Skin epidermis (tissue), 12 donors: ENCODE measurements around the gene TTYH3.
"Not testable (repeated sequence)": the region's sequence is repeated elsewhere in the genome, so short reads cannot be mapped to it uniquely, and the experiment has no call there.

Experiments
- H3K27ac ChIP-seq, 21 experiments: fragments of 200-600 bp; sonication (generic) in 11 of 21; one replicate each; pipeline ENCODE4 v1.5.0; 2020; ENCODE audit warnings: mild to moderate bottlenecking in 3 of 21, inconsistent platforms in 2 of 21, moderate library complexity in 2 of 21
- H3K4me3 ChIP-seq, 7 experiments: fragments of 200-600 bp; sonication (generic) in 2 of 7; one replicate each; pipeline ENCODE4 v1.5.0; 2020; ENCODE audit warnings: inconsistent platforms in 2 of 7, mild to moderate bottlenecking in 2 of 7, moderate library complexity in 1 of 7

Gene TTYH3

DNA sequence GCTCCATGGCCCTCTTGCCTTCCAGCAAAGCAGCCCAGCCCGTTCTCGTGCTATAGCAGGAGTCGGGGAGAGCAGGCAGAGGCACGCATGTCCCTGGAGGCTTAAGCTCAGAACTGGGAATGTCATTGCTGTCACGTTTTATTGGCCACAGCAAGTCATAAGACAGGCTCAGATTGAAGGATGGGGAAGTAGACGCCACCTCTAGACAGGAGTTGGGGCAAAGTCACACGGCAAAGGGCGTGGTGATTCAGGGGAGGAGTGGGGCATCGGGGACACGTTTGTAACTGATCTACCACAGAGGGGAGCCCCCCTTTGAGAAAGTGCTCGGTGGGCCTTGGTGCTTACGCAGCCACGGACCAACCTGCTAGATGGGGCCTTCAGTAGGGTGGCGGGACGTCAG lies 46.7 kb downstream of the TTYH3 start:
- H3K27ac ChIP-seq, H3K4me3 ChIP-seq: not testable (repeated sequence)

DNA sequence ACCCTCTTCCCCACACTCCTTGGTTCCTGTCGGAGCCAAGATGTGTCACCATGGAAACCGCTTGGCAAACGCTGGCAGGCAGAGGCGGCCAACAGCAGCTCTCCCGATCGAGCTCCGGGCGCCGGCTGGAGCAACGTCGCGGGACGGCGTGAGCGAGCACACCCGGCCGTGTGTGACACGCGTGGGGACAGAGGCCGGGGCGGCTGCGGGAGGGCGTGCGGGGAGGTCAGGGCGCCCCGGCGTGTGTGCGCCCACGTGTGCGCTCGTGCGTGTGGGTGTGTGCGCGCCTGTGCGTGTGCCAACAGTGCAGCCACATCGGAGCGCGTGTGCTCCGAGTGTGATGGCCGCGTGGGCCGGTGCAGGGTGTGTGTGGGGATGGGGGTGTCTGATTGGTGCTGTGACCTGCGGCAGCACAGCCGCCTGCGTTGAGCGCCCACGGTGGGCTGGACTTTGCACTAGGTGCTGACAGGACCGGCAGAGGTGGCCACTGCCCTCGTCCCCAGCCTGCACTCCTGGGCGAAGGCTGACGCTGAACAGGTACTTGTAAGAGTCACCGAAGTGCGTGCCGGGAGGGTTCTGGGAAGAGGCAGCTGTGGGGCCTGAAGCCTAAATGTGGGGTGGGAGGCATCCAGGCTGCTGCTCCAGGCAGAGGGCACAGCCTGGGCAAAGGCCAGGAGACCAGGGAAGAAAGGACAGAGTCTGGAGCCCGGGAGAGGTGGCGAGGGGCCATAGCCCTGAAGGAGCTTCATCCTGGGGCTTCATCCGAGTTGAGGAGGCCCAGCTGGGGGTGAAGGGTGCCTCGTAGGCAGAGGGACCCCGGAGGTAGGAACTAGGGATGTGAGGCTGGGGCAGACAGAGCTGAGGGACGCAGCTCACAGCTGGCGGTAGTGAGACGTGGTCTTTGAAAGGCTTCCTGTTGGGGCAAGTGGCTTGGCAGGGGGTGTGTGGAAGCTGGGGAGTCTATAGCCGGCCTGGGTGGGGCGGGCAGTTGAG lies 47.6 kb downstream of the TTYH3 start:
- H3K4me3 ChIP-seq, H3K27ac ChIP-seq: not testable (repeated sequence)

DNA sequence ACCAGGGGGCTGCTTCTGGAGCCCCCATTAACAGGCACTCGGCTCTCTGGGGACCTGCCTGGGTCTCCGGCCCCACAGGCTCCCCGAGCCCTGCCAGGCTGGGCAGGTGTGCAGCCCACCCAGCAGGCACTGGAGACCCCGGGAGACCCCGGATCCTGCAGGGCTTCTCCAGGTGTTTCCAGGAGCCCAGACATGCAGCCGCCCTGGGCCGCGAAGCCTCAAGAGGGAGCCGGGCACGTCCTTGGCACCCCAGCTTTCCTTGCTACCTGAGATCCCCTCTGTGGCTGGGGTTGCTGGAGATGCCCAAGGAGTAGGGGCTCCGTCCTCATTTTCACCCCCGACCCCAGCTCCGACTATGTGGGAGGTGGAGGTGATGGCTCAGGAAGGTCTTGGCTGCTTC lies 48.5 kb downstream of the TTYH3 start:
- H3K4me3 ChIP-seq = no peak overlapping the region
- H3K27ac ChIP-seq = no peak overlapping the region

DNA sequence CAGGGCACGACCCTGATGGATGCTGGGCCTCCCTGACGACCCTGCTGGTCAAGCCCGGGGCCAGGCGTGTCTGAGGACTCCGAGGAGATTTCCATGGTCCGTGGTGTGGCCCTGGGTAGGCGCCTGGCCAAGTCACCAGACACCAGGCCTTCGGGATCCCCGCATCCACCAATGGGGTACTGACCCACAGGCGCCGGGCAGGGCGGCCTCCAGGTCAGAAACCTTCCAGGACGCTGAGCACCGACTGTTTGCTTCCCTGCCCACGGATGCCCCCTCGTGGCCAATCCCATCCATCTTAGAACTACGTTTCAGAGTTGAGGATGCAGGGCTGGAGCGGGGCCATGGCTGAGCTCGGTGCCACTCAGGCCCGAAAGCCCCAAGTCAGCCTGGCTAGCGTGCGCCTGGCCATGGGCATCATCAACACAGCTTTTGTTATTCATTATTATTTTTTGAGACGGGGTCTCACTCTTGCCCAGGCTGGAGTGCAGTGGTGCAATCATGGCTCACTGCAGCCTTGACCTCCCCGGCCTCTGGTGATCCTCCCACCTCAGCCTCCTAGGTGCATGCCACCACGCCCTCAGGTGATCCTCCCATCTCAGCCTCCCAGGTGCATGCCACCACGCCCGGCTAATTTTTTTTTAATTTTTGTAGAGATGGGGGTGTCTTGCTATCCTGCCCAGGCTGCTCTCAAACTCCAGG lies 49.2 kb downstream of the TTYH3 start:
- Histone ChIP-seq H3K27ac (no peak overlapping the region), H3K4me3 (no peak overlapping the region)

DNA sequence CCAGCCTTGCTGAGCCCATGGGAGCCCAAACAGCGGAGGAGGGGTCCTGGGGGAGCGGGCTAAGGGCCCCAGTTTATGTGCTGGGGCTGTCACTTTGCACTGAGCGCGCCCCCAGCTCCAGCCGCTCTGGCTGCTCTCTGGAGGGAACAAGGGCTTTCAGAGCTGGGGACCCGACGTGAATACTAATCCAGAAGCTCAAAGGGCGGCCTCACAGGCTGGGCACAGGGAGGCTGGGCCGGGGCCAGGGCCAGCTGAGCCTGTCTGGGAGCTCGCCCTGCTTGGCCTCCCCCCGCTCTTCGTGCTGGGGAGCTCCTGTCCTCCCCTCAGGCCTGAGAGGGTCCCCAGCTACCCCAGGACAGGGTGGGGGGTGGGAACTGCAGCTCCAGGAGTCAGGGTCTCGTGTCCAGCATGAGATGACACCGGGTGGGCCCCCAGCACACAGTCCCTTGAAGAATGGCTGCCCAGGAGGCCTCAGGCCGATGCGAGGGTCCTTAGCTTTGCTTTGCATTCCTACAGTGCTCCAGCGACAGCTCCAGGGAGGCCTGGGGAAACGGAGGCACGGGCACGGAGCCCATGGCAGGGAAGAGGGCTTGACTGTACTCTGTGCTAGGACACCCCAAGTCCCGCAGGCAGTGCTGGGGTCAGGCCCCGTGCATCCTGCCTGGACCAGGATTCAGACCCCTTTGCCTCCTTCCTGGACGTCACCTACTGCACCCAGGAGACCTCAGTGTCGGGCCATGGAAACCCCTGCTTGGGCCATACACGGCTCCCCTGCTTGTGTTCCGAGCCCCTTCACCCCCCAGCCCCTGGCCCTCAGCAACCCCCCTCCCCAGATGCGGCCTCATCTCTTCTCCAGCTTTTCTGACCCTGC lies 50.4 kb downstream of the TTYH3 start:
- no peak overlapping the region for H3K4me3 ChIP-seq
- H3K27ac ChIP-seq = no peak overlapping the region

DNA sequence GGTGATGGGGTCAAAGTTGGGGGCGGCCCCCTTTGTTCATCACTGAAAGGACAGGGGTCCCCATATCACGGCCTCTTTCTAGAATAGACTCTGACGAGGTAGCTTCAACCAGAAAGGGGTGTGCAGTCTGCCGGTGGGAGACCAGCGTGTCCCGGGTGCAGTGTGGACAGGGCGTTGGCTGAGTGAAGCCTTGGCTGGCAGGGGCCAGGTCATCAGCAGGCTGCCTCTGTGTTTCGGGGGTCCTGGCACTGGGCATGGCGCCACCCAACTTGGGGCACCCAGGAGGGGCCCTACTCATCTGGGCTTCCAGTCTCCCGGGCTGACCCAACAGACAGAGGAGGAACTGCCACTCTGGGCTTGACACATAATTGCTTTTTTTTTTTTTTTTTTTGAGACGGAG lies 52.7 kb downstream of the TTYH3 start:
- no peak overlapping the region for H3K4me3 ChIP-seq
- H3K27ac ChIP-seq = no peak overlapping the region

DNA sequence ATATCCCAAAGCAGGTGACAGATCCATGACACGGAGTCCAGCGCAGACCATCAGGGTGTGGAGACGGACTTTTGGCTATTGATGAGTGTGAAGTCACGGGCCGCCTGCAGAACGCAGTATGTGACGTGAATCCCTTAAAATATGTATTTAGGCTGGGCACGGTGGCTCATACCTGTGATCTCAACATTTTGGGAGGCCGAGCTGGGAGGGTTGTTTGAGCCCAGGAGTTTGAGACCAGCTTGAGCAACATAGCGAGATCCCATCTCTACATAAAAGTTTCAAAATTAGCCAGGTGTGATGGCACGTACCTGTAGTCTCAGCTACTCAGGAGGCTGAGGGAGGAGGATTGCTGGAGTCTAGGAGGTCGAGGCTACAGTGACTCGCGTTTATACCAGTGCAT lies 54.3 kb downstream of the TTYH3 start:
- no peak overlapping the region for H3K4me3 ChIP-seq
- H3K27ac ChIP-seq = no peak overlapping the region

DNA sequence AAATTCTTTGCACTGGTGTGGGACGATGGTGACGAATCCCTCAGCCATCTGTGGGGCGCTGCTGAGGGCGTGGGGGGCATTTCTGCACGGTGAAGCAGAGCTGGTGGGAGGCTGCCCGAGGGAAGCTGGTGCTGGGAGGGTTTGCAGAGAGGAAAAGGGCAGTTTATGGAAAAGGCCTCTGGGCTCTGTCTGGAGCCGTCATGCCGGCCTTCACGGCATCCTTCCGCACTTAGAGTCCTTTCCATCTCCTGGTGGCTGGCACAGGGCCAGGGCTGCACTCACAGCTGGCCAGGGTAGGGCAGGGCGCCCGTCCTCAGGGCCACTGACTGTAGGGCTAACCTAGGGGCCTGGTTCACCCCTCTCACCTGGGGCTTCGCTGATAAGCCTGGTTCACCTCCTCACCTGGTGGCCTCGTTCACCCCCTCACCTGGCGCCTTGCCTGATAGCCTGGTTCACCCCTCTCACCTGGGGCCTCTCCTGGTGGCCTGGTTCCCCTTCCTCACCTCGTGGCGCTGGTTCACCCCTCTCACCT lies 55.6 kb downstream of the TTYH3 start:
- Histone ChIP-seq H3K4me3 (peak overlapping the region in 1 of 7 experiments; percentile 30), H3K27ac (no peak overlapping the region)

DNA sequence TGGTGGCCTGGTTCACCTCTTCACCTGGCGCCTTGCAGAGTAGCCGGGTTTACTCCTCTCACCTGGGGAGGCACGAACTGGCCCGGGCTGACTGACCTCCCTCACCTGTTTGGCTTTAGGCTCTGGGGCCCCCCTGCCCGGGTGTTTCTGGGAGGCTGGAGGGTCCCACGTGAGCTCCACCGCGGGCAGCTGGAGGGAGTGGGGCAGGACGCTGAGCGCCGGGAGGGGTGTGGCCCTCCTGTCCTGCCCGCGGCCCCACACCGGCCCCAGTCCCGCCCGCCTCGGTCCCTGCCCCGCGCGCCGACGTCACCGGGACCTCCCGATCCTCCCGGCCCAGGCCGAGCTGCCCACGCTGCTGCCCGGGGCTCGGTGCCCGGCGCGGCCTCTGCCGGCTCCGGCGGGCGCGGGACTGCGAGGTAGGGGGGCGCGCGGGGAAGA lies 56.1 kb downstream of the TTYH3 start, which contains the start of gene AMZ1:
Gene AMZ1 (plus strand): TSS at position 322 of the 438 bp plus-strand sequence. CDS start 12,250 bp downstream, outside the sequence.
- Histone ChIP-seq H3K27ac (no peak within 1 kb of the TSS), H3K4me3 (peak within 1 kb of the TSS in 5 of 7 experiments; percentile 4 to 30 (median 14))

DNA sequence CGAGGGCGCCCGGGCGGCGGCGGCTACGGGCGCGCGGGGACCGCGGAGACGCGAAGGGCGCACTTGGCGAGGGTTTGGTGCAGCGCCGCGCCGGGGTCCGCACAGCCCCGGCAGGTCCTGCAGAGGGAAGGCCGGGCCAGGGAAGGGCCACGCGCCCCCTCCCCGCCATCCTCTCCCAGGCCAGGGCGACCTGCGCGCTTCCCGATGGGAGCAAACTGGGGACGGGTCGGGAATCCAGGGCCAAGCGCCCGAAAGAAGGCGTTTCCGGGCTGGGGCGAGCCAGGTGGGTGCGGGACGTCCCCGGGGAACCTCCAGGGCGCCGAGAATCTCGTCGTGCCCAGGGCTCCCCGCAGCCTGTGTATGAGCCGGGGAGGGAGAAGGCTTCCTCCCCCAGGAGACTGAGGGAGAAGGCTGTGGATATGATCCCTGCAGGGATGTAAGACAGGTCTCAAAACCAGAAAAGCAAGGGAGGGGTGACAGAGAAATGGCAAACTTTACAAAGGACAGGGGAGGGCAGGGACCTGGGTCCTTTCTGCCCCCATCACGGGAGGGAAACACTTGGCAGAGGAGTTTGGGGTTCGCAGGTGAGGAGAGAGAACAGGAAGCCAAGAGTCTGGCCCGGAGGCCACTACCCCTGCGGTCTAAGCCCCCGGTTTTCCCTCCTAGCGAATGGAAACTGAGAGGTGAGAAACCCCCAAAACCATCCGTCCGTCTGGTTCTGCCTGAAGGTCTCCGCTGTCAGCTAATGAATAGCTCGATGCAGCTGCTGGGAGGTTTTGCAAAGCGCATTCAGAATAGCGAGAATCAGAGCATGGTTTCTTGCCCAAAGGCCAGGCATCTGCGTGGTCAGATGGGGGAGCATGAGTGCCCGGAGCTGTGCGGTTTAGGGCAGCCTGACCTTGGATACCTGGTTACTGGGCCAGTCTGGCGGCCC lies 56.9 kb downstream of the TTYH3 start:
- Histone ChIP-seq H3K4me3 (peak overlapping the region in 5 of 7 experiments; percentile 4 to 30 (median 14)), H3K27ac (no peak overlapping the region)

DNA sequence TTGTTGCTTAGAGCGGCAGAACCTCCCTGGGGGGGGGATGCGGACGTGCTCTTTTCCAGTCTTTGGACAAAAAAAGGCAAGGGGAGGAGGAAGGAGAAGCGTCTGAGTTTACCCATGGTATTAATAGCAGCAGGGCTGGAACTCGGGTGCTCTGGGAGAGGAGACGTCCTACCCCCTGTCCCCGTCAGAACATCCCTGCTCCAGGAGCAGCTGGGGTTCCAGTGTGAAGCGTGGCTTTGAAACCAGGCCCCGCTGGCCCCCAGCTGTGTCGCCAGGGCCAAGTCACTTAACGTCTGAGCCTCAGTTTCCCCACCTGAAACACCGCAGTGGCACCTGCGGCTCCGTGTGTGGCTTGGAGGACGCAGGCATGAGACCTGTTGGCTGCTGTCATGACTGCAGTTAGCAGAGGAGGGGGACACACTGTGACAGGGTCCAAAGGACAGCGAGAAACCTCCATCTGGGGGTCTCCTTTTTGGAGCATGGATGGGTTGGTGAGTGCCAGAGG lies 57.6 kb downstream of the TTYH3 start:
- H3K27ac ChIP-seq = no peak overlapping the region
- H3K4me3 ChIP-seq = no peak overlapping the region

DNA sequence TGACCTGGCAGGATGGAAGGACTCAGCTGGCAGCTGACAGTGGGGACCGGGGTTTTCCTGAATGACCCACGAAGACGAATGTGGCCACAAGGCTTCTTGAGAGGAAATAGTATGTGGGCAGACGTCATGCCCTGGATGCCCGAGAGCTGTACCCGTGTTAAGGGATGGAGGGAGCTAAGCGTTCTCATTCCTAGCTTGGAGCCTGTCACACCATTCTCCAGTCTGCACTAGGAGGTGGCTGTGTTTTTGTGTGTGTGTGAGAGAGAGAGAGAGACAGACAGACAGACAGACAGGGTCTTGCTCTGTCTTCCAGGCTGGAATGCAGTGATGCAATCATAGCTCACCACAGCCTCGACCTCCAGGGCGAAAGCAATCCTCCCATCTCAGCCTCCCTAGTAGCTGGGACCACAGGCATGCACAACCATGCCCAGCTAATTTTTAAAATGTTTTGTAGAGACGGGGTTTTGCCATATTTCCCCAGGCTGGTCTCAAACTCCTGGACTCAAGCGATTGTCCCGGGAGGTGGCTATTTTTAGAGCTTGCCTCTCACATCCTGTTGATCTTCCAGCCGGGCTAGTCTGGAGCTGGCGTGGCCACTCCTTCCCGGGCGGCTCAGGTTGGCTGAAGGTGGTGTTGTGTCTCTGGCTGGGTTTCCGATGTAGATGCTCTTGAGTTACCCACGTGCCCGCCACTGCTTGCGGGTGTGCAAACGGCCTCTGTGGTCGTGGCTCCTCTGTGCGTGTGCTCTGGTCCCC lies 58.3 kb downstream of the TTYH3 start:
- Histone ChIP-seq H3K27ac (no peak overlapping the region), H3K4me3 (no peak overlapping the region)

DNA sequence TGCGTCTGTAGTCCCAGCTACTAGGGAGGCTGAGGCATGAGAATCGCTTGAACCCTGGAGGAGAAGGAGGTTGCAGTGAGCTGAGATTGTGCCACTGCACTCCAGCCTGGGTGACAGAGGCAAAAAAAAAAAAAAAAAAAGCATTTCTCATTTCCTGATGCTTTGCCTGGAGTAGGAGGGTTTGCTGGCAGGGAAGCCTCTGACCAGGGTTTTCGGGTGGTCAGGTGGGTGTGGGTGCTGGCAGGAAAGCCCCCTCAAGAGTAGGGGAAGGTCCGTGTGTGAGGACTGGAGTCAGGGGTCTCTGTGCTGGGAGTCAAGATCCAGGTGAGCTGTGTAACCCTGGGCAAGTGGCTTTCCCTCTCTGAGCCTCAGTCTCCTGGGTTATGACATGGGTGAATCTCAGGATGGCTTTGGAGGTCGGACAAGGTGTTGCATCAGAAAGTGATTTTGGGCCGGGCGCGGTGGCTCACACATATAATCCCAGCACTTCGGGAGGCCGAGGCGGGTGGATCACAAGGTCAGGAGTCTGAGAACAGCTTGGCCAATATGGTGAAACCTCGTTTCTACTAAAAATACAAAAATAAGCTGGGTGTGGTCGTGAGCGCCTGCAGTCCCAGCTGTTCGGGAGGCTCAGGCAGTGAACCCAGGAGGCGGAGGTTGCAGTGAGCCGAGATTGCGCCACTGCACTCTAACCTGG lies 59.4 kb downstream of the TTYH3 start:
- H3K27ac ChIP-seq = no peak overlapping the region

DNA sequence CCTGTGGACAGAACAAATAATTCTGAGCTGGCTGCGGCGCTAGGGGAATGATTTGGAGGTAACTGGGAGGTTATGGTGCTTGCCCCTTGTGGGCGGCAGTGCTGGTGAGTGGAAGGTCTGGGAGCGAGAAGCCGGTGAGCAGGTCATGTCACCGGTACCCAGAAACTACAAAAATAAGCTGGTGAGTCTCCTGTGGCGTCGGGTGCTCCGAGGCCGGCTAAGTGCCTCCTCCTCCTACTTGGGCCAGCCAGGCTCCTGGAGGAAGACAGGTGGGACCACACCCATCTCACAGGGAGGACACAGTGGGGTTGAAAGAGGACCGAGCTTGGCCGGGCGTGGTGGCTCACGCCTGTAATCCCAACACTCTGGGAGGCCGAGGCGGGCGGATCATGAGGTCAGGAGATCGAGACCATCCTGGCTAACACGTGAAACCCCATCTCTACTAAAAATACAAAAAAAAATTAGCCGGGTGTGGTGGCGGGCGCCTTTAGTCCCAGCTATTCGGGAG lies 60.2 kb downstream of the TTYH3 start:
- H3K4me3 ChIP-seq, H3K27ac ChIP-seq: not testable (repeated sequence)

More for the DNA sequence above, 59.4 kb downstream of the TTYH3 start:
- no peak overlapping the region for H3K4me3 ChIP-seq

DNA sequence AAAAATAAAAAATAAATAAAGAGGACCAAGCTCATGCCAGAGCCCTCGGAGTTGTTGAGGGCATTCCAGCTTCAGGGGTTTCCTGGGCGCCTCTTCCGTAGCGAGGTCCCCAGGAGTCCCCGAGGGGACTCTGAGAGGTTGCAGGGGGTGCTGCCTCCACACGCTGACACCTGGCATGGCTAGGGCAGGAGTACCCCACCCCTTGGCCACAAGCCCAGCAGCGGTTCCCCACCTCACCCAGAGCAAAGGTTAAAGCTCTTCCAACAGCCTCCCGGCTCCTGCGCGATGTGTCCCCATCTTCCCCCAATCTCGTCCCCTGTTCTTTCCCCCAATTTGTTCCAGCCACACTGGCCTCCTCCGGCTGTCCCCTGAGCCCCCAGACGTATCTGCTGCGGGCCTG lies 60.8 kb downstream of the TTYH3 start:
- no peak overlapping the region for H3K4me3 ChIP-seq
- H3K27ac ChIP-seq = no peak overlapping the region

DNA sequence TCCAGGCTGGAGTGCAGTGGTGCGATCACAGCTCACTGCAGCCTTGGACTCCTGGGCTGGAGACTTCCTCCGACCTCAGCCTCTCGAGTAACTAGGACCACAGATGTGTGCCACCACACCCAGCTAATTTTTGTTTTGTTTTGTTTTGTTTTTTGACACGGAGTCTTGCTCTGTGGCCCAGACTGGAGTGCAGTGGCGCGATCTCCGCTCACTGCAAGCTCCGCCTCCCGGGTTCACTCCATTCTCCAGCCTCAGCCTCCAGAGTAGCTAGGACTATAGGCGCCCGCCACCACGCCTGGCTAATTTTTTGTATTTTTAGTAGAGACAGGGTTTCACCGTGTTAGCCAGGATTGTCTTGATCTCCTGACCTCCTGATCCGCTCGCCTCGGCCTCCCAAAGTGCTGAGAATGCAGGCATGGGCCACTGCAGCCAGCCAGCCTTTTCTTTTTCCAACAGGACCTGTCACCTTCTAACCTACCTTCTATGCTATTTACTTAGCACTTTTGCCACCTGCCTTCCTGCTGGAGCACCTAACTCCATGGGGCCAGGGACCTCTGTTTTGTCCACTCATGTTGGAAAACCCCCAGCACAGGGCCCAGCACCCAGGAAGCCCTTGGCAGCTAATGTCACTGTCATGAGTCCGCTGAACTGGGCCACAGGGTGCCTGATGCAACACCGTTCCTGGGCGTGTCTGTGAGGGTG lies 61.8 kb downstream of the TTYH3 start:
- H3K27ac ChIP-seq, H3K4me3 ChIP-seq: not testable (repeated sequence)
